ENCODE results near the gene LRRC1.

DNA sequence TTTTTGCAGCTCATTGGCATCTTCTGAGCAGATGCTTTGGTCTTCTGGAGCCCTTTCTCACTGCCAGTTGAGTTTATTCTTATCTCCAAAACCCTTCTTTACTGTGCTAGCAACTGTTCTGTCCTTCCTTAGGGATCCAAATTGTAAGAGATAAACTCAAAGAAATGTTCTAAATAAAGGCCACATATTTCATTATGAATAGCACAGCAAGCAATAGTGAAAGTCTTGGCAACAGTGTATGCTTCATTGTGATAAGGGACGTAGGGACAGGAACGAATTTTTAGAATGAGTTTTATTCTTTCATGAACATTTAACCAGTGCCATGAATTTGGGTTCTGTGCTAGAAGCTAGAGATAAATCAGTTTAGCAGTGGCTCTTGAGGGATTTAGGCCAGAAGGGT, 61.1 kb downstream of the LRRC1 start:
- TF ChIP-seq YY1 (IDR thresholded peaks at IDR 0.05; ENCODE audit: insufficient read depth, insufficient read length) (no peak), ZNF274 (IDR thresholded peaks at IDR 0.05; ENCODE audit: low read depth, low read length) (no peak), SUZ12 (IDR thresholded peaks at IDR 0.05; ENCODE audit: extremely low read depth, insufficient read depth, insufficient read length) (no peak)

Data from NT2/D1 (cell line).